ENCODE measurements around the gene AGO4.

DNA sequence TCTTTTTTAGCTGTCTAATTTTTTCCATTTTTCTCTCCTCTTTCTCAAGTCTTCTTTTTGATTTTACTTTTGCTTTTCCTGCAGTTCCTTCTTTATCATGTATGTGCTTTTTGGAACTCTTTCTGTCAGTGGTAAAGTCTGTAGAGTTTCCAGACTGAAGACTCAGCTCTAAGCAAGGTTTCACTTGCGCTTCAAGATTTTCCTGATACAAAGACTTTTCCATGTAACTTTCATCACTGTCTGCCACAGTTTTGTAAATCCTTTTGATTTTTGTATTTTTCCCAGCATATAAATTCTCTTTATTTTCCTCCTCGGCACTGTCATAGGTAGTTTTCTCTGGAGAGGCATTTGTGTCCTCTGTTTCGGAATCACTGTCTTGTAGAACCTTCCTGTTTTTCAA is 43.5 kb upstream of the AGO4 start:
- TF ChIP-seq CTCF (IDR thresholded peaks at IDR 0.05) (no peak), POLR2A (IDR thresholded peaks at IDR 0.05) (no peak)
